GM23248 (cell line): ENCODE data around the gene PKIB. TPM values are rescaled to one million over a fixed set of nuclear protein-coding genes. Genes with fewer than 3 reads are reported as not detected.

Source experiments
- DNase-seq: peaks from one replicate; pipeline ENCODE4 v3.0.0-alpha.2; 2015
- H2AFZ ChIP-seq: fragments of 200-600 bp; sonication (generic); 2 replicates; pipeline ENCODE4 v1.6.1; 2016; ENCODE audit warnings: antibody characterized with exemption
- H3F3A ChIP-seq: fragments of 200-600 bp; sonication (generic); 2 replicates; pipeline ENCODE4 v1.6.1; 2016; ENCODE audit warnings: mild to moderate bottlenecking, antibody characterized with exemption, mixed run types; ENCODE audit not compliant: insufficient read depth
- H3K27ac ChIP-seq: fragments of 200-600 bp; sonication (generic); 2 replicates; pipeline ENCODE4 v1.5.1; 2016; ENCODE audit warnings: mild to moderate bottlenecking
- H3K27me3 ChIP-seq: fragments of 200-600 bp; sonication (generic); replicated peaks from 2 replicates; pipeline ENCODE4 v1.6.1; 2016; ENCODE audit warnings: mild to moderate bottlenecking; ENCODE audit not compliant: insufficient read depth
- H3K36me3 ChIP-seq: fragments of 200-600 bp; sonication (generic); 2 replicates; pipeline ENCODE4 v1.6.1; 2016; ENCODE audit warnings: low read depth, mild to moderate bottlenecking
- H3K4me1 ChIP-seq: fragments of 200-600 bp; sonication (generic); 2 replicates; pipeline ENCODE4 v1.6.1; 2016; ENCODE audit warnings: mild to moderate bottlenecking; ENCODE audit not compliant: insufficient read depth
- H3K4me2 ChIP-seq: fragments of 200-600 bp; sonication (generic); one replicate; pipeline ENCODE4 v1.6.1; 2016; ENCODE audit warnings: mild to moderate bottlenecking; ENCODE audit not compliant: unreplicated experiment
- H3K4me3 ChIP-seq: fragments of 200-600 bp; sonication (generic); 2 replicates; pipeline ENCODE4 v1.5.1; 2016; ENCODE audit warnings: mild to moderate bottlenecking
- H3K79me2 ChIP-seq: fragments of 200-600 bp; sonication (generic); 2 replicates; pipeline ENCODE4 v1.6.1; 2016; ENCODE audit warnings: mild to moderate bottlenecking; ENCODE audit not compliant: insufficient read depth
- H3K9ac ChIP-seq: fragments of 200-600 bp; sonication (generic); 2 replicates; pipeline ENCODE4 v1.6.1; 2016; ENCODE audit warnings: mild to moderate bottlenecking
- H3K9me2 ChIP-seq: fragments of 200-600 bp; sonication (generic); 2 replicates; pipeline ENCODE4 v1.6.1; 2016; ENCODE audit warnings: mixed run types, mild to moderate bottlenecking, moderate library complexity; ENCODE audit not compliant: insufficient read depth
- H3K9me3 ChIP-seq: fragments of 200-600 bp; sonication (generic); one replicate; pipeline ENCODE4 v1.6.1; 2017; ENCODE audit warnings: low read depth
- H4K20me1 ChIP-seq: fragments of 200-600 bp; sonication (generic); 2 replicates; pipeline ENCODE4 v1.6.0; 2016; ENCODE audit not compliant: insufficient read depth
- EZH2 ChIP-seq: fragments of 200-600 bp; sonication (generic); IDR thresholded peaks from 2 replicates; pipeline ENCODE4 v1.6.1; 2018; ENCODE audit warnings: antibody characterized with exemption, mild to moderate bottlenecking; ENCODE audit not compliant: insufficient read depth, poor library complexity, severe bottlenecking
- EZH2phosphoT487 ChIP-seq: fragments of 200-600 bp; sonication (generic); IDR thresholded peaks from 2 replicates; pipeline ENCODE4 v1.6.1; 2018; ENCODE audit warnings: antibody characterized with exemption, moderate library complexity, mild to moderate bottlenecking, low read depth; ENCODE audit not compliant: insufficient read depth
- WGBS, 2 experiments: methylation state at CpG; one replicate each; pipeline ENCODE4 v1.1.6; 2015 to 2017; ENCODE audit warnings: low lambda C conversion rate in 2 of 2, low coverage in 1 of 2; ENCODE audit errors: missing lambda C conversion rate in 2 of 2; 5-methylcytosine and 5-hydroxymethylcytosine counted together
- in situ Hi-C: fragments of 300-500 bp; cut with MboI; formaldehyde crosslinking; loops from 2 replicates; pipeline ENCODE4 v1.15.0; 2020
- polyA plus RNA-seq: library from polyadenylated mRNA; unstranded; fragments of >200 nt; fragmentation: Nextera tagmentation; extraction: Ambion mirVana; gene quantifications from 2 replicates; pipeline ENCODE4 v1.2.1, GENCODE V29; 2016
- total RNA-seq: library from RNA; depleted of rRNA; stranded (reverse); fragments of >200 nt; shearing (Covaris generic); gene quantifications from 2 replicates; pipeline ENCODE4 v1.2.3, GENCODE V29; 2014

The PKIB gene
- total and polyA plus RNA-seq, 2 experiments from 2014 or later, result 0.40 TPM; not detected in 1

GRCh38 chr6:122755901-122756300, 145.7 kb downstream of the PKIB start:
- no peak for DNase-seq
- H3K27ac ChIP-seq, result no peak overlapping the region
- WGBS, 2 experiments, result 56% methylated on average over 9 of the region's 9 CpGs
- H3F3A ChIP-seq, result no peaks in the 10 kb centered on the region
- H3K9ac ChIP-seq, result no peak overlapping the region
- no peak overlapping the region for H3K4me3 ChIP-seq
- no peaks in the 10 kb centered on the region for H3K4me1 ChIP-seq
- H3K9me2 ChIP-seq, result no peaks in the 10 kb centered on the region
- no peak overlapping the region for H2AFZ ChIP-seq
- in situ Hi-C loops, result no loop called here
- H3K27me3 ChIP-seq, result no peaks in the 10 kb centered on the region; the same call in 1 of the 2 replicates
- H3K9me3 ChIP-seq, result no peaks in the 10 kb centered on the region
- H3K36me3 ChIP-seq, result no peaks in the 10 kb centered on the region
- TF ChIP-seq EZH2phosphoT487 (no peak), EZH2 (no peak)
- H4K20me1 ChIP-seq, result no peaks in the 10 kb centered on the region
- no peaks in the 10 kb centered on the region for H3K79me2 ChIP-seq
- H3K4me2 ChIP-seq, result no peak overlapping the region

GRCh38 chr6:122758927-122759334, 148.7 kb downstream of the PKIB start:
- H2AFZ ChIP-seq, result no peak overlapping the region
- no peaks in the 10 kb centered on the region for H4K20me1 ChIP-seq
- no peak overlapping the region for H3K4me2 ChIP-seq
- in situ Hi-C loops, result no loop called here
- no peak for DNase-seq
- no peaks in the 10 kb centered on the region for H3K9me3 ChIP-seq
- H3K36me3 ChIP-seq, result no peaks in the 10 kb centered on the region
- no peaks in the 10 kb centered on the region for H3K79me2 ChIP-seq
- TF ChIP-seq EZH2phosphoT487 (no peak), EZH2 (no peak)
- no peak overlapping the region for H3K27ac ChIP-seq
- no peaks in the 10 kb centered on the region for H3K27me3 ChIP-seq
- no peaks in the 10 kb centered on the region for H3K4me1 ChIP-seq
- no peak overlapping the region for H3K9ac ChIP-seq
- no peak overlapping the region for H3K4me3 ChIP-seq
- H3K9me2 ChIP-seq, result no peaks in the 10 kb centered on the region
- WGBS, 2 experiments, result 52% methylated on average over 1 of the region's 1 CpG
- H3F3A ChIP-seq, result no peaks in the 10 kb centered on the region

- Histone ChIP-seq H4K20me1 (no peaks in the 10 kb centered on the region), H3K4me3 (no peak overlapping the region), H3K9me3 (no peaks in the 10 kb centered on the region), H3K4me1 (no peaks in the 10 kb centered on the region), H3K79me2 (no peaks in the 10 kb centered on the region), H3K27me3 (no peaks in the 10 kb centered on the region), H3F3A (no peaks in the 10 kb centered on the region), H3K9me2 (no peaks in the 10 kb centered on the region), H2AFZ (no peak overlapping the region), H3K36me3 (no peaks in the 10 kb centered on the region), H3K9ac (no peak overlapping the region), H3K27ac (no peak overlapping the region), H3K4me2 (no peak overlapping the region)
- in situ Hi-C loops, result no loop called here
- TF ChIP-seq EZH2, result no peak
- no peak for TF ChIP-seq EZH2phosphoT487
- no peak for DNase-seq
Observed at GRCh38 chr6:122760330-122760729, 150.1 kb downstream of the PKIB start.

GRCh38 chr6:122766256-122766655, 156.1 kb downstream of the PKIB start:
- Histone ChIP-seq H3F3A (no peaks in the 10 kb centered on the region), H4K20me1 (no peaks in the 10 kb centered on the region), H3K4me1 (no peaks in the 10 kb centered on the region), H3K27ac (no peak overlapping the region), H3K79me2 (no peaks in the 10 kb centered on the region), H2AFZ (no peak overlapping the region), H3K9ac (no peak overlapping the region), H3K36me3 (no peaks in the 10 kb centered on the region), H3K9me2 (no peaks in the 10 kb centered on the region), H3K9me3 (no peaks in the 10 kb centered on the region), H3K4me3 (no peak overlapping the region), H3K27me3 (no peaks in the 10 kb centered on the region), H3K4me2 (no peak overlapping the region)
- in situ Hi-C loops, result no loop called here
- TF ChIP-seq EZH2, result no peak
- no peak for DNase-seq

- H3K36me3 ChIP-seq, result no peaks in the 10 kb centered on the region
- H3K4me2 ChIP-seq, result no peak overlapping the region
- no peaks in the 10 kb centered on the region for H3K9me2 ChIP-seq
- H3K9me3 ChIP-seq, result no peaks in the 10 kb centered on the region
- WGBS, 2 experiments, result 38 to 58% methylated on average over 1 of the region's 1 CpG
- H3K79me2 ChIP-seq, result no peaks in the 10 kb centered on the region
- no peak for DNase-seq
- no peaks in the 10 kb centered on the region for H3F3A ChIP-seq
- no peak overlapping the region for H2AFZ ChIP-seq
- H3K27ac ChIP-seq, result no peak overlapping the region
- no peaks in the 10 kb centered on the region for H3K27me3 ChIP-seq
- no peaks in the 10 kb centered on the region for H3K4me1 ChIP-seq
- TF ChIP-seq EZH2phosphoT487 (no peak), EZH2 (no peak)
- in situ Hi-C loops, result no loop called here
- H4K20me1 ChIP-seq, result no peaks in the 10 kb centered on the region
- no peak overlapping the region for H3K4me3 ChIP-seq
- no peak overlapping the region for H3K9ac ChIP-seq
Observed at GRCh38 chr6:122770835-122771601, 160.8 kb downstream of the PKIB start.
